SU-DHL-6 (cell line): Measurements from ENCODE around the gene SNAPC2.

Experiments used
- H2AFZ ChIP-seq: fragments of 200-600 bp; sonication (generic); 2 replicates; pipeline ENCODE4 v1.6.1; 2014; ENCODE audit warnings: low read depth, mild to moderate bottlenecking, moderate library complexity, mixed read lengths, antibody characterized with exemption, low read length; ENCODE audit not compliant: severe bottlenecking
- H3F3A ChIP-seq: fragments of 200-600 bp; shearing (Covaris generic); 2 replicates; pipeline ENCODE4 v1.6.0; 2016; ENCODE audit warnings: antibody characterized with exemption, mild to moderate bottlenecking; ENCODE audit not compliant: insufficient read depth
- H3K27ac ChIP-seq: fragments of 200-600 bp; sonication (generic); 2 replicates; pipeline ENCODE4 v1.5.1; 2016; ENCODE audit warnings: low read depth, mild to moderate bottlenecking, low read length, moderate library complexity, mixed read lengths
- H3K27me3 ChIP-seq: fragments of 200-600 bp; sonication (generic), shearing (Covaris generic); 2 replicates; pipeline ENCODE4 v1.6.0; 2014; ENCODE audit warnings: mild to moderate bottlenecking, low read length
- H3K36me3 ChIP-seq: fragments of 200-600 bp; sonication (generic); 2 replicates; pipeline ENCODE4 v1.6.1; 2014; ENCODE audit warnings: mild to moderate bottlenecking, low read length, mixed read lengths
- H3K4me2 ChIP-seq: fragments of 300-600, 200-600 bp; shearing (Covaris generic), sonication (generic); 2 replicates; pipeline ENCODE4 v1.6.0; 2014; ENCODE audit warnings: low read length, low read depth, mild to moderate bottlenecking; ENCODE audit not compliant: poor library complexity, severe bottlenecking
- H3K4me3 ChIP-seq: fragments of 200-600 bp; sonication (generic); 2 replicates; pipeline ENCODE4 v1.5.1; 2014; ENCODE audit warnings: antibody characterized with exemption, low read length, mild to moderate bottlenecking, mixed read lengths; ENCODE audit not compliant: insufficient read depth, poor library complexity, severe bottlenecking
- H3K79me2 ChIP-seq: fragments of 200-600 bp; sonication (generic); 2 replicates; pipeline ENCODE4 v1.6.1; 2014; ENCODE audit warnings: mild to moderate bottlenecking, low read length, moderate library complexity; ENCODE audit not compliant: insufficient read depth
- H3K9ac ChIP-seq: fragments of 200-600 bp; sonication (generic); 2 replicates; pipeline ENCODE4 v1.7.0; 2014; ENCODE audit warnings: mild to moderate bottlenecking, low read length
- H3K9me2 ChIP-seq: fragments of 200-600 bp; sonication (generic); replicated peaks from 2 replicates; pipeline ENCODE4 v1.6.1; 2014; ENCODE audit warnings: low read length; ENCODE audit not compliant: insufficient read depth
- H3K9me3 ChIP-seq: fragments of 200-600 bp; sonication (generic); 2 replicates; pipeline ENCODE4 v1.6.1; 2014; ENCODE audit warnings: low read length, mixed read lengths; ENCODE audit not compliant: insufficient read depth
- H4K20me1 ChIP-seq: fragments of 200-600 bp; sonication (generic); 2 replicates; pipeline ENCODE4 v1.6.1; 2014; ENCODE audit warnings: low read depth, mild to moderate bottlenecking, antibody characterized with exemption, low read length, moderate library complexity, mixed read lengths
- EZH2phosphoT487 ChIP-seq: fragments of 200-600 bp; sonication (generic), shearing (Covaris generic); conservative IDR thresholded peaks from 2 replicates; pipeline ENCODE4 v1.6.1; 2018; ENCODE audit warnings: mild to moderate bottlenecking, antibody characterized with exemption, low read length, moderate library complexity, mixed read lengths
- TF ChIP-seq, protein P1 (sequence below): fragments of 200-600 bp; sonication (generic); IDR thresholded peaks from one replicate; pipeline ENCODE4 v1.5.1; 2017; ENCODE audit warnings: antibody characterized with exemption, mild to moderate bottlenecking, low read length, moderate library complexity; ENCODE audit not compliant: insufficient read depth, poor library complexity, severe bottlenecking

The SNAPC2 gene

DNA sequence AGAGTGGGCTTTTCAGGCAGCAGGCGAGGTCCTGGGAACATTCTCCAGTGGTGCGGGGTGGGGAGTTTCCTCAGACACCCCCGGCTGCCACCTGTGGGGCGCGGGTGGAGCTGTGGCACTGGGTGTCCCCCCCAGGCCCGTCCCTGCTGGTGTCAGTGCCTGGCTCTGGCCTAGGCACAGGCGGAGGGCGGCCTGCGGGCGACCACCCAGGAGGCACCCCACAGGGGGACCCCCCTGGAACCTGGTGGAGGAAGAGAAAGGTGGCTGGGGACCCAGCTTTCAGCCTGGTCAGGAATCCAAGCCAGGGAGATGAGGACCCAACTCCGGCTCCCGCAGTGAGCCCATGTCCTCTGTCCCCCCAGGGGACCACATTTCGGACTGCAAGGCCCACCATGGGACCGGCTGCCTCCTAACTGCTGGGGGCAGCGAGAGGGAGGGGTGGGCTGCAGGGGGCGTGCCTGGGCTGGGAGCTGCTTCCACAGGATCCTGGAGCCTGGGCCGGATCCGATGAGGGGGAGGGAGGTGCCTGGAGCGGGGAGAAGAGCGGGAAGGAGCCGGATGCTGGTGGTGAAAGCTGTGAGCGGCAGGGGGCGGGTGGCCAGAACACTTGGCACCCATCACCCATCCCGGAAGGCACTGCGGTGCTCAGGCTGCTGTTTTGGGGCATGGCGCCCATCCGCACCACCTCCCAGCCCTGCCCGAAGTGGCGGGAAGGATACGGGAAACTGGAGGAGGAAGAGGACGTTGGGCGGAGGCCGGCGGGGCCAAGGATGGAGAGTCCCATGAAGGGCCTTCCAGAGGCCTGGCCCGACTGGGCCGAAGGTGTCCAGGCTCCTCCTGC, 11.3 kb downstream of the SNAPC2 start:
- peaks cover 5% of the 10 kb centered on the region; the same call in 1 of the 2 replicates for H3F3A ChIP-seq
- no peak overlapping the region for H3K27ac ChIP-seq
- no peak overlapping the region for H2AFZ ChIP-seq
- no peak overlapping the region for H3K4me2 ChIP-seq
- H3K4me3 ChIP-seq, result no peak overlapping the region
- no peak overlapping the region for H3K9ac ChIP-seq
- H3K9me2 ChIP-seq, result no peaks in the 10 kb centered on the region
- no peaks in the 10 kb centered on the region for H3K27me3 ChIP-seq
- no peaks in the 10 kb centered on the region for H3K9me3 ChIP-seq
- H4K20me1 ChIP-seq, result no peaks in the 10 kb centered on the region
- no peaks in the 10 kb centered on the region for H3K79me2 ChIP-seq
- TF ChIP-seq, protein P1, sequence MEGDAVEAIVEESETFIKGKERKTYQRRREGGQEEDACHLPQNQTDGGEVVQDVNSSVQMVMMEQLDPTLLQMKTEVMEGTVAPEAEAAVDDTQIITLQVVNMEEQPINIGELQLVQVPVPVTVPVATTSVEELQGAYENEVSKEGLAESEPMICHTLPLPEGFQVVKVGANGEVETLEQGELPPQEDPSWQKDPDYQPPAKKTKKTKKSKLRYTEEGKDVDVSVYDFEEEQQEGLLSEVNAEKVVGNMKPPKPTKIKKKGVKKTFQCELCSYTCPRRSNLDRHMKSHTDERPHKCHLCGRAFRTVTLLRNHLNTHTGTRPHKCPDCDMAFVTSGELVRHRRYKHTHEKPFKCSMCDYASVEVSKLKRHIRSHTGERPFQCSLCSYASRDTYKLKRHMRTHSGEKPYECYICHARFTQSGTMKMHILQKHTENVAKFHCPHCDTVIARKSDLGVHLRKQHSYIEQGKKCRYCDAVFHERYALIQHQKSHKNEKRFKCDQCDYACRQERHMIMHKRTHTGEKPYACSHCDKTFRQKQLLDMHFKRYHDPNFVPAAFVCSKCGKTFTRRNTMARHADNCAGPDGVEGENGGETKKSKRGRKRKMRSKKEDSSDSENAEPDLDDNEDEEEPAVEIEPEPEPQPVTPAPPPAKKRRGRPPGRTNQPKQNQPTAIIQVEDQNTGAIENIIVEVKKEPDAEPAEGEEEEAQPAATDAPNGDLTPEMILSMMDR, result no peak
- no peak for TF ChIP-seq EZH2phosphoT487
- no peaks in the 10 kb centered on the region for H3K36me3 ChIP-seq

DNA sequence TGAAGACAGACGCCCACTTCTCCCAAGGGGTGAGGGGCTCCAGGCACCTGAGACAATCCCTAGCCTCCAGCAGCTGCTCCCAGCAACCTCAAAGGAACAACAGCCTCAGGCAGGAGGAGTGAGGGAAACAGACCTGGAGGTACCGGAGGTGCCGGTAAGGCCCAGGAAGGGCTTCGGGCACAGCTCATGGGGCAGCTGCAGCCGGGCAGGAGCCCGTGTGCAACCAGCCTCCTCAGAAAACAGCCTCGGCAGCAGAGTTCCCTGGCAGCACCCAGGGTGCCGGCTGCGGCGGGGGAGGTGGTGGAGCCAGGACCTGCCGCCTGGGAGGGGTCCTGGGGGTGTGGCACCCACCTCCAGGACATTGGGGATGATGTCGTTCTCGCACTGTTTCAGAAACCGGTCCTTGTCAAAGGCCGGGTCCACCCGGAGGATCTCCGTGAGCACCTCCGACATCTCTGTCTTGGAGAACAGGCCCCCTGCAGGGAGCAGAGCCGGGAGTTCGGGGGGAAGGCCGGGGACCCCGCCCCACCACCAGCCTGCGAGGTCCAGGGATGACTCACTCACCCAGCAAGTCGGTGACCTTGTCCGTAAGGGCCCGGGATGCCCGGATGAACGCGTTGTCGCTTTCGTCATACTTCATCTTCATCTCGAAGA, 12.3 kb downstream of the SNAPC2 start:
- Histone ChIP-seq H3K36me3 (no peaks in the 10 kb centered on the region), H3F3A (peaks cover 5% of the 10 kb centered on the region; the same call in 1 of the 2 replicates), H2AFZ (no peak overlapping the region), H3K9ac (no peak overlapping the region), H4K20me1 (no peaks in the 10 kb centered on the region), H3K4me3 (no peak overlapping the region), H3K79me2 (no peaks in the 10 kb centered on the region), H3K9me3 (no peaks in the 10 kb centered on the region), H3K27ac (no peak overlapping the region), H3K9me2 (no peaks in the 10 kb centered on the region), H3K27me3 (no peaks in the 10 kb centered on the region), H3K4me2 (no peak overlapping the region)
- TF ChIP-seq EZH2phosphoT487, result no peak
- TF ChIP-seq, protein P1, result no peak

DNA sequence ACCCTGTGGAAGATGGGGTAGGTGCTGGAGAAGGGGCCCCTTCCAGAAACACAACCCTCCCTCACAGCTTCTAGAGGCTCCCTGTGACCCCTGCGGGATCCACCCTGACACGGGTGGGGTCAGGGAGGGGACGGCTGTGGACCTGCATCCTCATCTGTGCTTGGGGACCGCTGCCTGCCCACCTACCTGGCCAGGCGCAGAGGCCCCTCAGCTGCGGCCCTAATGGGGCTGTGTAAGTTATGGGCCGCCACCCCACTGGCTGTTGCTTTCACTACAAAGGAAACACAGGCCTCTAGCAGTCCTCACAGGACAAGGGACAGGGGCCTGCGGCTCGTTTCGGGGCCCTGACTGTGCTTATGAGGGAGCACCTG, 12.8 kb downstream of the SNAPC2 start:
- H4K20me1 ChIP-seq, result no peaks in the 10 kb centered on the region
- H2AFZ ChIP-seq, result no peak overlapping the region
- no peaks in the 10 kb centered on the region for H3K79me2 ChIP-seq
- no peaks in the 10 kb centered on the region for H3K9me3 ChIP-seq
- TF ChIP-seq, protein P1, result no peak
- TF ChIP-seq EZH2phosphoT487, result no peak
- no peaks in the 10 kb centered on the region for H3K36me3 ChIP-seq
- no peak overlapping the region for H3K9ac ChIP-seq
- H3K4me2 ChIP-seq, result no peak overlapping the region
- H3F3A ChIP-seq, result peaks cover 5% of the 10 kb centered on the region; the same call in 1 of the 2 replicates
- no peak overlapping the region for H3K27ac ChIP-seq
- no peaks in the 10 kb centered on the region for H3K27me3 ChIP-seq
- no peak overlapping the region for H3K4me3 ChIP-seq
- H3K9me2 ChIP-seq, result no peaks in the 10 kb centered on the region
